H54 (cell line): ENCODE data around the gene ESF1.

Source experiments
- DNase-seq: peaks from one replicate; pipeline ENCODE4 v3.0.0; 2011; ENCODE audit warnings: low spot score, mixed read lengths; ENCODE audit not compliant: insufficient read length
- FAIRE-seq: peaks from 3 replicates; lab custom pipeline; 2011; peaks lifted over from hg19 to GRCh38; lab: Jason Lieb, UNC
- POLR2A ChIP-seq: IDR thresholded peaks from 2 replicates; pipeline ENCODE4 v1.6.1; 2011; ENCODE audit warnings: low read depth, mild to moderate bottlenecking, low read length

Gene ESF1

GRCh38 chr20:13665709-13666395, 118.9 kb downstream of the ESF1 start:
- FAIRE-seq (no peak), DNase-seq (no peak)
- TF ChIP-seq POLR2A: no peak
